IPS-NIHi11 (cell line): ENCODE data around the gene CCNO.

Source experiments
- DNase-seq: peaks from one replicate; pipeline ENCODE4 v3.0.0; 2012; ENCODE audit warnings: mixed read lengths, low spot score

The CCNO gene

DNA sequence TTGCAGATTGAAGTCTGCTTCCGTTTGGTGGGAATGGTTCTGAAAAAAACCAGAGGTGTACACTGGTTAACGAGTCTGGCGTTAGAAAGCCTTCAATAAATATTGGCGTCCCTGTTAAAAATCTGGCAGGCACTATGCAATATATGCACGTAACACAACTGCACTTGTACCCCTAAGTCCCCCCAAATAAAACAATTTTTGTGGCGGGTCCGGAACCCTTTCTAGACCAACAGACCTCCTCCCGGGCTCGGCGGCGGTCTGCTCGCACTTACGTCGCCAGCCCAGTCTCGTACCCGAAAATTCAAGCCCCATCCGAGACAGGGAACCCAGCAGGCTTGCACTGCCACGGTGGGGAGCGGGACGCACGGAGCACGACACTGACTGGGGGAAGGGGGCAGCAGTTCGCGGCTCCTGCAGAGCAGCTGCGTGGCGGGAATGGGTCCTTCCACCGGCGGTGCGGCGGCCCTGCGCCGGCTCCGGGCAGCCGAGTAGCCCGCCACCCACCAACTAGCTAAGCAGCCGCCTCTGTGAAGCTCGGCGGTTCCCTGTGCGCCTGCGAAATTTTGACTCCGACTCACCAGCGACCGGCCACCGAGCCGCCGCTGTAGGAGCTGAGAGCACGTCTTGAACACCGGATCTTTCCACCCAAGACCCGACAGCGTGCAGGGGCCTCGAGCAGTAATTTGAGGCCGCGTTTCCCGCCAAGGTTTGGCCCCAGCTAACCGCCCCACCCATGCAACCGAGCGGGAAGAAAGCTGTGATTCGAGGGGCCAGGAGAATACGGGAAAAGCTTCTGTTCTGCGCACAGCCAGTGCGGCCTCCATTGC, 10.2 kb downstream of the CCNO start:
- peak; percentile 48 for DNase-seq

DNA sequence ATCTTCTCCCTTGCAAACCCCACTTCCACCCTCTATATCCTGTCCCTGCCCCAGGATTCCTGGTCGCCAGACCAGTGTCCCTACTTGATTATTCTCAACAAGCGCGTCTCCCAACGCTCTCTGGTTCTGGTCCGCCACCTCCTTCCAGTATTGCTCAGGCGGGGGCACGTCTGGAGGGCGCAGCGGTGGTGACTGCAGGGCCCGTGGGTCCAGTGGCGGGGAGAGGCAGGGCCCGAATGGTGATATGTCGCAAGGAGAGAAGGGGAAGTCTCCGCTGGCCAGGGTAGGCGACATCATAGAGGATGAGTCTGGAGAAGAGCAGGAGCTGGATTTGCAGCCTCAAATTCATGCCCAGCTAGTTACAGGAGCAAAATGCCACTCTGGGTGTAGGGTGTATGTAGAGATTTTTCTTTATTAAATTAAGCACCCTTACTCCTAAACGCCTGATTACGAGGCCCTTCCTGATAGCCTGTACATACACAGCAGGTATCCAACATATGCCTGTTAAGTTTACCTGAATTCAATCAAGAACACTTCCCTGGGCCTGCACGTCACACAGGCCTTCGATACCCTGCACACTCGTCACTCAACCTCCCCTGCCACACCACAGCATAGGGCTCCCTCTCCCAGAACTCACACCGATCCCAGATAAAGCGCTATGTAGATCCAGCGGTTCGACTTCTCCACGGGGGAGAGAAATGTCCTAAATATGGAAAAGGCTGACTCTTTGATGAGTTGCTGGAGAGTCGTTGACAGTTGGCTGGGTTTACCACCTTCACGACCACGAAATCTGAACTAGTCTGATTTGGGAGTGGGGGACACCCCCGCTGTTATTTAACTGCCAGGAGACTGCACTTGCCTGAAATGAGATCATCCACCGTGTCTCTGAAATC, 11.1 kb downstream of the CCNO start:
- no peak for DNase-seq

- DNase-seq = peak; percentile 69
These were observed 12.8 kb downstream of the CCNO start for GRCh38 chr5:55220433-55221185.

DNA sequence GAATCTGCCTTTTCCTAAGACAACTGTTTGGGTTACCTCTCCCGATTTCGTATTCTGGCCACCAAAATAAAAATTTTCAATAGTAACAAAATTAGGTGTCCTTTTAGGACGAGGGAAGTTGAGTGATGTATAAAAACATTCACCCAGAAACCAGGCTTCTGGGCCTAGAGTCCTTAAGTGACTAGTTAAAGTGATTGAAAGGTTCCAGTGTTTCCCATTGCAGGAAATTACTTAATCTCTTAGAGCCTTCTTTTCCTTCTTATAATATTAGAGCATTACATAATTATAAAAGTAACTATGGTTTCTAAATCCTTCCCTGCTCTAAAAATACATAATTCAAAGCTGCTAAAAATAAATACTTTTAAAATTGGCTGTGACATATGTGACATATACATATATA, 13.6 kb downstream of the CCNO start:
- DNase-seq = no peak

- peak; percentile 74 for DNase-seq
These were observed 14.4 kb downstream of the CCNO start for GRCh38 chr5:55218967-55219366.

DNA sequence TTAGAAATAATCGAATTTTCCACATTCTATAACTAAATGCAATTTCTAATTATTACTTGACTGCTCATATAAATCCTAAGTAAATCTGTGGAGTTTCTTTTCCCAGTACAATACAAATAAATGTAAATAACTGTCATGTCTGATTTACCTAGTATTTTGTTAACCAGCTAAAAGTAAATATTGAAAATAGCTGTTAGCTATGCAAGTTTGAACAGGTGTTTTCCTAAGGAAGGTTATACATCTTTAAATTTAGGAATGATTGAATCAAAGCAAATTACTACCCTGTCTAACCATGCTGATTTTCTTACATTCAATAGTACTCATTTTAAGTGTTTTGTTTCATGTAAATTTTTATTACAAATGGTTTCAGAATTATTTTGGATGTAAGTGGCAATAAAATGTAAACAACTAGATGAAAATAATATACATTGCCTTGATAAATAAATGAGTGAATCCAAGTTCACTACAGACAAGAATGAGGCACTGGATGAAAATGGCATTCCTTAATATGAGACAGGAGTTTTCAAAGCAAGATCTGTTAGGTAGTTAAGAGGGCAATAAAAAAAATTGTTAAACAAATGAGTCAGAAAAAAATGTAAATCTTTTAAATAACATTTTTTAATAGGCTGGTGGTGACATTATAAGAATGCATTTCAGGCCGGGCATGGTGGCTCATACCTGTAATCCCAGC, 22.1 kb downstream of the CCNO start:
- no peak for DNase-seq

GRCh38 chr5:55205001-55205400, 28.4 kb downstream of the CCNO start:
- DNase-seq = no peak

GRCh38 chr5:55191165-55191564, 42.2 kb downstream of the CCNO start:
- no peak for DNase-seq

GRCh38 chr5:55188656-55189540, 44.5 kb downstream of the CCNO start:
- no peak for DNase-seq

DNA sequence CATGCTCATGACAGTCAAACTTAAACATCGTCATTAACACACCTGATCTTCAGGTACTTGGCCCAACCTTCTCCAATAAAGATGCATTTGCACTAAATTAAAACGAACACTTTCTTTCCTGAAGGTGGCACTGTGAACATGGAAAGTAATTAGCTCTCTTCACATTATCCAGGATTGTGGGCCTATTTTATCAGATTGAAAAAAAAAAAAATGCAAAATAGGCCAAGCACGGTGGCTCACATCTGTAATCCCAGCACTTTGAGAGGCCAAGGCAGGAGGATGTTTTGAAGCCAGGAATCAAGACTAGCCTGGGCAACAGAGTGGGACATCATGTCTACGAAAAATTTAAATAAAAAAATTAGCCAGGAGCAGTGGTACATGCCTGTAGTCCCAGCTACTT, 46.0 kb downstream of the CCNO start:
- peak; percentile 48 for DNase-seq
